K562 (cell line): Measurements from ENCODE around the gene ORAI3. TPM values are rescaled to one million over a fixed set of nuclear protein-coding genes. Genes with fewer than 3 reads are reported as not detected.

Experiments used
- E2F4 ChIP-seq: sonication (generic); formaldehyde crosslinking; IDR thresholded peaks from 2 replicates; pipeline ENCODE4 v1.8.0; 2022; ENCODE audit warnings: mild to moderate bottlenecking, low read depth, missing genetic modification reagents
- HMG20B ChIP-seq: fragments of 250-450 bp; sonication (Bioruptor Pico); IDR thresholded peaks from 2 replicates; pipeline ENCODE4 v1.5.0; 2021; ENCODE audit warnings: mild to moderate bottlenecking
- KLF16 ChIP-seq: IDR thresholded peaks from 2 replicates; pipeline ENCODE4 v1.6.1; 2016; ENCODE audit warnings: antibody characterized with exemption
- MTF1 ChIP-seq: fragments of 250-450 bp; sonication (Bioruptor Pico); IDR thresholded peaks from 2 replicates; pipeline ENCODE4 v1.9.0; 2021; ENCODE audit warnings: moderate library complexity, mild to moderate bottlenecking, inconsistent platforms, borderline replicate concordance
- POLR2G ChIP-seq: fragments of 200-400 bp; formaldehyde crosslinking; IDR thresholded peaks from 2 replicates; pipeline ENCODE4 v1.6.1; 2017; ENCODE audit warnings: low read depth, mild to moderate bottlenecking, antibody characterized with exemption, low read length, moderate library complexity
- RFX7 ChIP-seq: fragments of 250-450 bp; sonication (Bioruptor Pico); IDR thresholded peaks from 2 replicates; pipeline ENCODE4 v1.5.1; 2021; ENCODE audit warnings: mild to moderate bottlenecking
- SLC30A9 ChIP-seq: fragments of 250-450 bp; sonication (Bioruptor Pico); IDR thresholded peaks from 2 replicates; pipeline ENCODE4 v1.8.0; 2022; ENCODE audit warnings: mild to moderate bottlenecking, moderate library complexity
- SPI1 ChIP-seq: IDR thresholded peaks from 2 replicates; pipeline ENCODE4 v1.6.1; 2011; ENCODE audit warnings: low read depth, low read length, control low read depth, borderline replicate concordance
- TSC22D4 ChIP-seq: fragments of 450-650 bp; IDR thresholded peaks from 2 replicates; pipeline ENCODE4 v1.6.1; 2016; ENCODE audit warnings: missing genetic modification characterization, missing biosample characterization, control low read depth
- polyA plus RNA-seq, 8 experiments: library from polyadenylated mRNA; depleted of rRNA in 4 of 8; stranded (reverse) in 5 of 8; unstranded in 3 of 8; fragments of >200 nt; fragmentation: Nextera tagmentation in 2 of 8; fragmentation: Illumina TruSeq in 1 of 8; extraction: Ambion mirVana in 2 of 8; extraction: Trizol in 1 of 8; gene quantifications; 2 replicates each; pipeline versions ENCODE4 v1.2.1 to v1.2.3, GENCODE V29; 2011 to 2014; ENCODE audit warnings: inconsistent platforms in 1 of 8, missing spikeins in 1 of 8
- total RNA-seq, 7 experiments: library from RNA; depleted of rRNA in 6 of 7; stranded (reverse); fragments of >200 nt in 6 of 7; fragmentation: Illumina TruSeq in 2 of 7; extraction: Trizol in 2 of 7; gene quantifications; 2 replicates each; pipeline versions ENCODE4 v1.2.1 to v1.2.3, GENCODE V29; 2011 to 2021; ENCODE audit warnings: low replicate concordance in 1 of 7
- TF ChIP-seq, protein P1 (sequence below): fragments of 450-650 bp; IDR thresholded peaks from 2 replicates; pipeline ENCODE4 v1.6.1; 2016; ENCODE audit warnings: mild to moderate bottlenecking
- TF ChIP-seq, protein P2 (sequence below): fragments of 450-650 bp; IDR thresholded peaks from 2 replicates; pipeline ENCODE4 v1.6.1; 2017; ENCODE audit warnings: antibody characterized with exemption, mild to moderate bottlenecking
- TF ChIP-seq, protein P3 (sequence below): conservative IDR thresholded peaks from 2 replicates; pipeline ENCODE4 v1.6.1; 2011; ENCODE audit warnings: low read depth, mild to moderate bottlenecking, low read length; ENCODE audit not compliant: control insufficient read depth
- TF ChIP-seq, protein P4 (sequence below): fragments of 250-450 bp; sonication (Bioruptor Pico); IDR thresholded peaks from 2 replicates; pipeline ENCODE4 v1.4.0; 2020; ENCODE audit warnings: mild to moderate bottlenecking, moderate library complexity

ORAI3 gene
- total and polyA plus RNA-seq, 9 of the 15 experiments (the other 6 are each of a cell fraction or from before 2014, with no cell fraction given), result 4.9 to 23.3 (median 14.1) TPM

DNA sequence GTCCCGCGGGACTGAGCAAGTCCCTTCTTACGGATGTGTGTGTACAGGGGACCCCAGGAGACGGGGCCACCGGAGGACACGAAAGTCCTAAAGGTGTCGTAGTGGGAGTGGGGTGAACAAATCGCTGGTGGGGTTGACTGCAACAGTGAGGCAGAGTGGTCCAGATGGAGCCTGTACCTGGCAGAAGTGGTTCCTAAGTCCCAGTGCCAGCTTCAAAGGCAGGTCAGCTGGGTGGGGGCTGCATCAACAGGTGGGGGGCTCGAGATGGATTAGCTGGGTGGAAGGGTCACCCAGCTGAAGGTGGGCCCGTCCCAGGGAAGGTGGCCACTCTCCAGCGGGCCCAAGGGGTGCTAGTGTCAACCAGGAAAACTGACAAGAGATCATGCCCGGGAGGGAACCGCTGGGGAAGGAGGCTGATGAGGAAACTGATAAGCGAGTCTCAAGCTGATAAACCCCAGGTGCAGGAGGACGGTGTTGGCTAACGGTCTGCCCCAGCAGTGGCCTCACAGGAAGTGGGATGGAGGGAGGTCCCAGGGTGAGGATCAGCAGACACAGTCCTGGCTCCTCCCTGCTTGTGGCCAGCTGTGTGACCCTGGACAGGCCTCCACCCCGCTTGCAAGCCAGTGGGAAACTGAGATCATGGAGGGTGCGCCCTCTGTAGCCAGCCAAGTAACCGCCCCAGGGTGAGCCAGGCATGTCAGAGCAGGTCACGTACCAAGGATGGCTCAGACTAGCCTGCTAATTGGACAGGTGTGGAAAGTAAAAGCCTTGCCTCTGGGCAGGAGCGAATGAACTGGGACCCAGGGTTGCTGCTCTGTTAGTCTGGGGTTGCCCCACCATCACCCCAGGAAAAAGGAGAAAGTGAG lies 1.0 kb downstream of the ORAI3 start (continued):
- TF ChIP-seq, protein P1, sequence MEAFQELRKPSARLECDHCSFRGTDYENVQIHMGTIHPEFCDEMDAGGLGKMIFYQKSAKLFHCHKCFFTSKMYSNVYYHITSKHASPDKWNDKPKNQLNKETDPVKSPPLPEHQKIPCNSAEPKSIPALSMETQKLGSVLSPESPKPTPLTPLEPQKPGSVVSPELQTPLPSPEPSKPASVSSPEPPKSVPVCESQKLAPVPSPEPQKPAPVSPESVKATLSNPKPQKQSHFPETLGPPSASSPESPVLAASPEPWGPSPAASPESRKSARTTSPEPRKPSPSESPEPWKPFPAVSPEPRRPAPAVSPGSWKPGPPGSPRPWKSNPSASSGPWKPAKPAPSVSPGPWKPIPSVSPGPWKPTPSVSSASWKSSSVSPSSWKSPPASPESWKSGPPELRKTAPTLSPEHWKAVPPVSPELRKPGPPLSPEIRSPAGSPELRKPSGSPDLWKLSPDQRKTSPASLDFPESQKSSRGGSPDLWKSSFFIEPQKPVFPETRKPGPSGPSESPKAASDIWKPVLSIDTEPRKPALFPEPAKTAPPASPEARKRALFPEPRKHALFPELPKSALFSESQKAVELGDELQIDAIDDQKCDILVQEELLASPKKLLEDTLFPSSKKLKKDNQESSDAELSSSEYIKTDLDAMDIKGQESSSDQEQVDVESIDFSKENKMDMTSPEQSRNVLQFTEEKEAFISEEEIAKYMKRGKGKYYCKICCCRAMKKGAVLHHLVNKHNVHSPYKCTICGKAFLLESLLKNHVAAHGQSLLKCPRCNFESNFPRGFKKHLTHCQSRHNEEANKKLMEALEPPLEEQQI, result no peak
- TF ChIP-seq E2F4, result no peak
- TF ChIP-seq MTF1 (CRISPR knock-in tag), result no peak
- TF ChIP-seq TSC22D4, result no peak
- TF ChIP-seq SLC30A9 (CRISPR knock-in tag), result no peak
- peak; percentile 61; the same call in 1 of the 2 replicates for TF ChIP-seq SPI1
- TF ChIP-seq, protein P2, sequence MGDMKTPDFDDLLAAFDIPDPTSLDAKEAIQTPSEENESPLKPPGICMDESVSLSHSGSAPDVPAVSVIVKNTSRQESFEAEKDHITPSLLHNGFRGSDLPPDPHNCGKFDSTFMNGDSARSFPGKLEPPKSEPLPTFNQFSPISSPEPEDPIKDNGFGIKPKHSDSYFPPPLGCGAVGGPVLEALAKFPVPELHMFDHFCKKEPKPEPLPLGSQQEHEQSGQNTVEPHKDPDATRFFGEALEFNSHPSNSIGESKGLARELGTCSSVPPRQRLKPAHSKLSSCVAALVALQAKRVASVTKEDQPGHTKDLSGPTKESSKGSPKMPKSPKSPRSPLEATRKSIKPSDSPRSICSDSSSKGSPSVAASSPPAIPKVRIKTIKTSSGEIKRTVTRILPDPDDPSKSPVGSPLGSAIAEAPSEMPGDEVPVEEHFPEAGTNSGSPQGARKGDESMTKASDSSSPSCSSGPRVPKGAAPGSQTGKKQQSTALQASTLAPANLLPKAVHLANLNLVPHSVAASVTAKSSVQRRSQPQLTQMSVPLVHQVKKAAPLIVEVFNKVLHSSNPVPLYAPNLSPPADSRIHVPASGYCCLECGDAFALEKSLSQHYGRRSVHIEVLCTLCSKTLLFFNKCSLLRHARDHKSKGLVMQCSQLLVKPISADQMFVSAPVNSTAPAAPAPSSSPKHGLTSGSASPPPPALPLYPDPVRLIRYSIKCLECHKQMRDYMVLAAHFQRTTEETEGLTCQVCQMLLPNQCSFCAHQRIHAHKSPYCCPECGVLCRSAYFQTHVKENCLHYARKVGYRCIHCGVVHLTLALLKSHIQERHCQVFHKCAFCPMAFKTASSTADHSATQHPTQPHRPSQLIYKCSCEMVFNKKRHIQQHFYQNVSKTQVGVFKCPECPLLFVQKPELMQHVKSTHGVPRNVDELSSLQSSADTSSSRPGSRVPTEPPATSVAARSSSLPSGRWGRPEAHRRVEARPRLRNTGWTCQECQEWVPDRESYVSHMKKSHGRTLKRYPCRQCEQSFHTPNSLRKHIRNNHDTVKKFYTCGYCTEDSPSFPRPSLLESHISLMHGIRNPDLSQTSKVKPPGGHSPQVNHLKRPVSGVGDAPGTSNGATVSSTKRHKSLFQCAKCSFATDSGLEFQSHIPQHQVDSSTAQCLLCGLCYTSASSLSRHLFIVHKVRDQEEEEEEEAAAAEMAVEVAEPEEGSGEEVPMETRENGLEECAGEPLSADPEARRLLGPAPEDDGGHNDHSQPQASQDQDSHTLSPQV, result peak; percentile 52; the same call in 1 of the 2 replicates
- TF ChIP-seq, protein P3, sequence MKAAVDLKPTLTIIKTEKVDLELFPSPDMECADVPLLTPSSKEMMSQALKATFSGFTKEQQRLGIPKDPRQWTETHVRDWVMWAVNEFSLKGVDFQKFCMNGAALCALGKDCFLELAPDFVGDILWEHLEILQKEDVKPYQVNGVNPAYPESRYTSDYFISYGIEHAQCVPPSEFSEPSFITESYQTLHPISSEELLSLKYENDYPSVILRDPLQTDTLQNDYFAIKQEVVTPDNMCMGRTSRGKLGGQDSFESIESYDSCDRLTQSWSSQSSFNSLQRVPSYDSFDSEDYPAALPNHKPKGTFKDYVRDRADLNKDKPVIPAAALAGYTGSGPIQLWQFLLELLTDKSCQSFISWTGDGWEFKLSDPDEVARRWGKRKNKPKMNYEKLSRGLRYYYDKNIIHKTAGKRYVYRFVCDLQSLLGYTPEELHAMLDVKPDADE, result peak; percentile 84
- peak; percentile 77; the same call in 1 of the 2 replicates for TF ChIP-seq KLF16
- no peak for TF ChIP-seq HMG20B (CRISPR knock-in tag)
- no peak for TF ChIP-seq RFX7 (CRISPR knock-in tag)
- TF ChIP-seq, protein P4, sequence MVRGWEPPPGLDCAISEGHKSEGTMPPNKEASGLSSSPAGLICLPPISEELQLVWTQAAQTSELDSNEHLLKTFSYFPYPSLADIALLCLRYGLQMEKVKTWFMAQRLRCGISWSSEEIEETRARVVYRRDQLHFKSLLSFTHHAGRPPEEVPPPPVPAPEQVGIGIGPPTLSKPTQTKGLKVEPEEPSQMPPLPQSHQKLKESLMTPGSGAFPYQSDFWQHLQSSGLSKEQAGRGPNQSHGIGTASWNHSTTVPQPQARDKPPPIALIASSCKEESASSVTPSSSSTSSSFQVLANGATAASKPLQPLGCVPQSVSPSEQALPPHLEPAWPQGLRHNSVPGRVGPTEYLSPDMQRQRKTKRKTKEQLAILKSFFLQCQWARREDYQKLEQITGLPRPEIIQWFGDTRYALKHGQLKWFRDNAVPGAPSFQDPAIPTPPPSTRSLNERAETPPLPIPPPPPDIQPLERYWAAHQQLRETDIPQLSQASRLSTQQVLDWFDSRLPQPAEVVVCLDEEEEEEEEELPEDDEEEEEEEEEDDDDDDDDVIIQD (CRISPR knock-in tag), result no peak
- peak; percentile 82 for TF ChIP-seq POLR2G
